22Rv1 (cell line): ENCODE results near the gene TRAF1.

Experiments
- CTCF ChIP-seq: fragments of 450-650 bp; IDR thresholded peaks from 2 replicates; pipeline ENCODE4 v1.5.1; 2017; ENCODE audit warnings: mild to moderate bottlenecking
- ZFX ChIP-seq: fragments of 450-650 bp; IDR thresholded peaks from 2 replicates; pipeline ENCODE4 v1.6.1; 2017; ENCODE audit warnings: antibody characterized with exemption, borderline replicate concordance

GRCh38 chr9:120899490-120900068 lies 27.0 kb downstream of the TRAF1 start:
- no peak for TF ChIP-seq CTCF
- TF ChIP-seq ZFX = no peak
